ENCODE measurements around the gene PRKAA1. TPM values are rescaled to one million over a fixed set of nuclear protein-coding genes. Genes with fewer than 3 reads are reported as not detected.

The PRKAA1 gene
- total RNA-seq, 1 donor from 2014 or later = 75.1 TPM

- H3K4me1 Mint-ChIP-seq (ENCODE audit: low read depth) = peaks cover 35% of the 10 kb centered on the region
These were observed 34.2 kb upstream of the PRKAA1 start for GRCh38 chr5:40832345-40832744.

GRCh38 chr5:40831346-40832210, 33.4 kb upstream of the PRKAA1 start:
- no peak for DNase-seq (ENCODE audit: low spot score, unreplicated experiment)
- H3K4me1 Mint-ChIP-seq (ENCODE audit: low read depth) = peaks cover 35% of the 10 kb centered on the region
- peak overlapping the region; percentile 73 for H3K27ac Mint-ChIP-seq
- H3K27me3 Mint-ChIP-seq = no peaks in the 10 kb centered on the region
- H3K9me3 Mint-ChIP-seq (ENCODE audit: low read depth) = no peaks in the 10 kb centered on the region
- TF ChIP-seq CTCF (IDR thresholded peaks at IDR 0.05; ENCODE audit: unreplicated experiment) = no peak
- H3K36me3 Mint-ChIP-seq (ENCODE audit: insufficient read depth) = peaks cover 57% of the 10 kb centered on the region
- H3K4me3 Mint-ChIP-seq (ENCODE audit: low read depth) = peak overlapping the region; percentile 98

More at GRCh38 chr5:40832345-40832744, 34.2 kb upstream of the PRKAA1 start:
- TF ChIP-seq CTCF (IDR thresholded peaks at IDR 0.05; ENCODE audit: unreplicated experiment) = no peak
- Mint-ChIP-seq H3K9me3 (ENCODE audit: low read depth) (no peaks in the 10 kb centered on the region), H3K27me3 (no peaks in the 10 kb centered on the region), H3K27ac (peak overlapping the region; percentile 73), H3K36me3 (ENCODE audit: insufficient read depth) (peaks cover 55% of the 10 kb centered on the region), H3K4me3 (ENCODE audit: low read depth) (peak overlapping the region; percentile 98)
- DNase-seq (ENCODE audit: low spot score, unreplicated experiment) = no peak

GRCh38 chr5:40829748-40830533, 31.8 kb upstream of the PRKAA1 start:
- peak overlapping the region; percentile 87 for H3K27ac Mint-ChIP-seq
- no peak overlapping the region for H3K4me3 Mint-ChIP-seq (ENCODE audit: low read depth)
- H3K36me3 Mint-ChIP-seq (ENCODE audit: insufficient read depth) = peaks cover 60% of the 10 kb centered on the region
- no peaks in the 10 kb centered on the region for H3K27me3 Mint-ChIP-seq
- no peak for DNase-seq (ENCODE audit: low spot score, unreplicated experiment)
- no peaks in the 10 kb centered on the region for H3K9me3 Mint-ChIP-seq (ENCODE audit: low read depth)
- peaks cover 28% of the 10 kb centered on the region for H3K4me1 Mint-ChIP-seq (ENCODE audit: low read depth)
- no peak for TF ChIP-seq CTCF (IDR thresholded peaks at IDR 0.05; ENCODE audit: unreplicated experiment)

- Mint-ChIP-seq H3K4me1 (ENCODE audit: low read depth) (peaks cover 25% of the 10 kb centered on the region), H3K36me3 (ENCODE audit: insufficient read depth) (peaks cover 58% of the 10 kb centered on the region), H3K9me3 (ENCODE audit: low read depth) (no peaks in the 10 kb centered on the region), H3K4me3 (ENCODE audit: low read depth) (no peak overlapping the region), H3K27me3 (no peaks in the 10 kb centered on the region), H3K27ac (peak overlapping the region; percentile 33)
- TF ChIP-seq CTCF (IDR thresholded peaks at IDR 0.05; ENCODE audit: unreplicated experiment) = no peak
- no peak for DNase-seq (ENCODE audit: low spot score, unreplicated experiment)
These were observed 30.8 kb upstream of the PRKAA1 start for GRCh38 chr5:40828690-40829661.
